ENCODE data around the gene SCO1.

The SCO1 gene

GRCh38 chr17:10668775-10669174, 28.6 kb downstream of the SCO1 start:
- no peak overlapping the region for H3K4me3 ChIP-seq (ENCODE audit: low read length)
- TF ChIP-seq CTCF (conservative IDR thresholded peaks at IDR 0.05; ENCODE audit: low read length) = no peak
- DNase-seq (ENCODE audit: low read depth) = peak; percentile 51

GRCh38 chr17:10666906-10667305, 30.4 kb downstream of the SCO1 start:
- TF ChIP-seq CTCF (conservative IDR thresholded peaks at IDR 0.05; ENCODE audit: low read length) = no peak
- no peak for DNase-seq (ENCODE audit: low read depth)
- H3K4me3 ChIP-seq (ENCODE audit: low read length) = no peak overlapping the region

GRCh38 chr17:10664571-10664970, 32.8 kb downstream of the SCO1 start:
- H3K4me3 ChIP-seq (ENCODE audit: low read length) = no peak overlapping the region
- no peak for TF ChIP-seq CTCF (conservative IDR thresholded peaks at IDR 0.05; ENCODE audit: low read length)
- DNase-seq (ENCODE audit: low read depth) = no peak

- DNase-seq (ENCODE audit: low read depth) = no peak
- TF ChIP-seq CTCF (conservative IDR thresholded peaks at IDR 0.05; ENCODE audit: low read length) = no peak
- H3K4me3 ChIP-seq (ENCODE audit: low read length) = no peak overlapping the region
Observed at GRCh38 chr17:10663231-10663630, 34.1 kb downstream of the SCO1 start.

- no peak for TF ChIP-seq CTCF (conservative IDR thresholded peaks at IDR 0.05; ENCODE audit: low read length)
- H3K4me3 ChIP-seq (ENCODE audit: low read length) = no peak overlapping the region
- no peak for DNase-seq (ENCODE audit: low read depth)
Observed at GRCh38 chr17:10661437-10661836, 35.9 kb downstream of the SCO1 start.

- DNase-seq (ENCODE audit: low read depth) = no peak
- H3K4me3 ChIP-seq (ENCODE audit: low read length) = no peak overlapping the region
- TF ChIP-seq CTCF (conservative IDR thresholded peaks at IDR 0.05; ENCODE audit: low read length) = no peak
Observed at GRCh38 chr17:10657879-10658278, 39.5 kb downstream of the SCO1 start.

GRCh38 chr17:10657148-10657547, 40.2 kb downstream of the SCO1 start, which contains the start of gene MYH3:
Gene MYH3 (minus strand): TSS chr17:10657309. CDS start chr17:10655064, 2,245 bp downstream.
- DNase-seq (ENCODE audit: low read depth) = no peak
- no peak within 1 kb of the TSS for H3K4me3 ChIP-seq (ENCODE audit: low read length)
- TF ChIP-seq CTCF (conservative IDR thresholded peaks at IDR 0.05; ENCODE audit: low read length) = no peak

All from AG10803 (cell line).